ENCODE measurements around the gene TMEM196.
"Not testable (repeated sequence)": the region's sequence is repeated elsewhere in the genome, so short reads cannot be mapped to it uniquely, and the experiment has no call there.

TMEM196 gene

GRCh38 chr7:19707240-19707639, 66.2 kb downstream of the TMEM196 start:
- DNase-seq (ENCODE audit: low spot score) = no peak

GRCh38 chr7:19705663-19706062, 67.8 kb downstream of the TMEM196 start:
- no peak for DNase-seq (ENCODE audit: low spot score)

- DNase-seq (ENCODE audit: low spot score) = no peak
Measured at GRCh38 chr7:19701471-19701870, 71.9 kb downstream of the TMEM196 start.

GRCh38 chr7:19700936-19701335, 72.5 kb downstream of the TMEM196 start:
- DNase-seq (ENCODE audit: low spot score) = no peak

GRCh38 chr7:19698331-19698730, 75.1 kb downstream of the TMEM196 start:
- no peak for DNase-seq (ENCODE audit: low spot score)

- no peak for DNase-seq (ENCODE audit: low spot score)
Measured at GRCh38 chr7:19696926-19697325, 76.5 kb downstream of the TMEM196 start.

GRCh38 chr7:19692111-19692828, 81.1 kb downstream of the TMEM196 start:
- DNase-seq (ENCODE audit: low spot score) = no peak

- no peak for DNase-seq (ENCODE audit: low spot score)
Measured at GRCh38 chr7:19690736-19691135, 82.7 kb downstream of the TMEM196 start.

- DNase-seq (ENCODE audit: low spot score) = not testable (repeated sequence)
Measured at GRCh38 chr7:19689130-19689529, 84.3 kb downstream of the TMEM196 start.

GRCh38 chr7:19681596-19681995, 91.8 kb downstream of the TMEM196 start:
- no peak for DNase-seq (ENCODE audit: low spot score)

- no peak for DNase-seq (ENCODE audit: low spot score)
Measured at GRCh38 chr7:19677180-19677579, 96.2 kb downstream of the TMEM196 start.

- DNase-seq (ENCODE audit: low spot score) = no peak
Measured at GRCh38 chr7:19675816-19676215, 97.6 kb downstream of the TMEM196 start.

- DNase-seq (ENCODE audit: low spot score) = no peak
Measured at GRCh38 chr7:19674266-19674960, 99.0 kb downstream of the TMEM196 start.

GRCh38 chr7:19670806-19671205, 102.6 kb downstream of the TMEM196 start:
- DNase-seq (ENCODE audit: low spot score) = no peak

All from pons (tissue), 1 donor.